ENCODE data around the gene FAM219A.
"Not testable (repeated sequence)": the region's sequence is repeated elsewhere in the genome, so short reads cannot be mapped to it uniquely, and the experiment has no call there.

FAM219A gene

DNA sequence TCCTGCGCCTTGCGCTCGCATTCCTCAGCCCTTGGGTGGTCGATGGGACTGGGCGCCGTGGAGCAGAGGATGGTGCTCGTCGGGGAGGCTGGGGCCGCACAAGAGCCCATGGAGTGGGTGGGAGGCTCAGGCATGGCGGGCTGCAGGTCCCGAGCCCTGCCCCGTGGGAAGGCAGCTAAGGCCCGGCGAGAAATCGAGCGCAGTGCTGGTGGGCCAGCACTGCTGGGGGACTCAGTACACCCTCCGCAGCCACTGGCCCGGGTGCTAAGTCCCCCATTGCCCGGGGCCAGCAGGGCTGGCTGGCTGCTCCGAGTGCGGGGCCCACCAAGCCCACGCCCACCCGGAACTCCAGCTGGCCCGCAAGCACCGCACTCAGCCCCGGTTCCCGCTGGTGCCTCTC, 24.4 kb upstream of the FAM219A start:
- not testable (repeated sequence) for DNase-seq

DNA sequence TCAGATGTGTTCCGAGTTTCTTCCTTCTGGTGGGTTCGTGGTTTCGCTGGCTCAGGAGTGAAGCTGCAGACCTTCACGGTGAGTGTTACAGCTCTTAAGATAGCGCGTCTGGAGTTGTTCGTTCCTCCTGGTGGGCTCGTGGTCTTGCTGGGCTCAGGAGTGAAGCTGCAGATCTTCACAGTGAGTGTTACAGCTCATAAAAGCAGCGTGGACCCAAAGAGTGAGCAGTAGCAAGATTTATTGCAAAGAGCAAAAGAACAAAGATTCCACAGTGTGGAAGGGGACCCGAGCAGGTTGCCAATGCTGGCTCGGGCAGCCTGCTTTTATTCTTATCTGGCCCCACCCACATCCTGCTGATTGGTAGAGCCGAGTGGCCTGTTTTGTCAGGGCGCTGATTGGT, 23.2 kb upstream of the FAM219A start:
- DNase-seq, result not testable (repeated sequence)

- no peak for DNase-seq
These were observed 21.1 kb upstream of the FAM219A start for GRCh38 chr9:34479431-34479866.

GRCh38 chr9:34477541-34477940, 19.2 kb upstream of the FAM219A start:
- DNase-seq, result no peak

GRCh38 chr9:34475097-34475496, 16.7 kb upstream of the FAM219A start:
- no peak for DNase-seq

DNA sequence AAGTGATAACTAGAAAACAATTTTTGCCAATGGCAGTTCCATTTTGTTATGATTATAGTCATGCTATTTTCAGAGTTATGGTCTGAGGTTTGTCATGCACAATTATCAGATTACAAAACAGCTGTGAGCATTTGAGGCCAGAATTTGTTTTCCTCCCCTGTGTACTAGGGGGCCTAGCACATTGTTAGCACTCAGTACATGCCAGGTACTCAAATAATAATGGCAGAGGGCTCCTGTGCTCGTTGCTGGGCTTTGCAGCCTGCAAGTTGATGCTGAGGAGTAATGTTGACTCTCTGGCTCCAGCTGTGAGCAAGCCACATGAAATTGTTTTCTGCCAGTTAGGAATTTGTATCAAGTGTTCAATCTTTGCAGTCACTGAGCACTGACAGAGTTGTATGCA, 7.1 kb upstream of the FAM219A start:
- DNase-seq, result no peak

GRCh38 chr9:34464571-34464970, 6.2 kb upstream of the FAM219A start:
- DNase-seq, result no peak

GRCh38 chr9:34463901-34464232, 5.5 kb upstream of the FAM219A start:
- no peak for DNase-seq

DNA sequence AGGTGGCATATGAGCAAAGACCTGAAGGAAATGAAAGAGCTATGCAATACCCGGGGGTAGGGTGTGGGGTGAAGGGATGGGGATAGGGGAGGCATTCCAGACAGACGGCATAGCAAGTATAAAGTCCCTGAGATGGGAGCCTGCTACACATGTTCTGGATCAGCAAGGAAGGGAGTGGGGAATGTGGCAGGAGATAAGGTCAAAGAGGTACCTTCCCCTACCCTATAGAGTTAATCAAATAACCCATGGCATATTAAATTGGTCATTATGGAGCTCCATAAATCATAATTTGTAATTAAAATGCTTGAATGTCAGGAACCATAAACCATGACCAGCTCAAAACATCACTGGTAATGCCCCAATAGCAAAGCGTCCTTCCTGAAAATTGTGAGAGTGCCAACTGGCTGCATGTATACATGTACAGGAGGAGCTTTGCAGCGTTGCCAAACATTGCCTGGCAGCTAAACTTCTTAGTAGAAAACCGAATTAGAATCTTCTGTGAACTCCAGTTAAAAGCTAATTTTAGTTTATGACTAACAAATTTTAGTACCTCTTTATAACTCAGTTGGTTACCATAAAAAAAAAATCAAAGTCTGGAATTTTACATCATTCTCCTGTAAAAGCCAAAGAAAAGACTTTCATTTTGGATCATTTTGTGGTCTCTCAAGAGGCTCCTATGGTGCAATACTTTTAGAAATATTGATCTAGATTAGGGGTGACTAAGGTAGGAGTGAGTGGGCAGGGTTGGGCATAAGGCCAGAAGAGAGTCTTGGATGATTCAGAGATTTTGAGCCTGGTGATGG, 4.9 kb upstream of the FAM219A start:
- DNase-seq, result no peak

- DNase-seq, result no peak
These were observed 1.6 kb upstream of the FAM219A start for GRCh38 chr9:34459941-34460340.

- DNase-seq, result no peak
These were observed 986 bp upstream of the FAM219A start for GRCh38 chr9:34459356-34459755.

DNA sequence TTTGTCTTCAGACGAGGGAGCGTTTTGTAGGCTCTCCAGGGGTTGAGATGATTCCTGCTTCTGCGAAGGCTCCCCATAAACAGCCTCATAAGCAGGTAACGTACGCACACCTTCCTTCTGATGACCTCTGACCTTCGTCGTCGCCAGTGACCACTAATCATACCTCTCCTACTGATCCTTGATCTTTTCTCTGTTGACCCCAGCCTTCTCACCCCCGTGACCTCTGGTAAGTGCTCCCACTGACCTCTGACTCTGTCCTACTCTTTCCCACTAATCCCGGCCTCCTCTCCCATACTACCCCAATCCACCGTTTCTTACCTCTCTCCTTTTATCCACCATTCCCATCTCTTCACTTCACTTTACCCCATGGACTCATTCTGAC, 580 bp upstream of the FAM219A start:
- DNase-seq, result no peak

DNA sequence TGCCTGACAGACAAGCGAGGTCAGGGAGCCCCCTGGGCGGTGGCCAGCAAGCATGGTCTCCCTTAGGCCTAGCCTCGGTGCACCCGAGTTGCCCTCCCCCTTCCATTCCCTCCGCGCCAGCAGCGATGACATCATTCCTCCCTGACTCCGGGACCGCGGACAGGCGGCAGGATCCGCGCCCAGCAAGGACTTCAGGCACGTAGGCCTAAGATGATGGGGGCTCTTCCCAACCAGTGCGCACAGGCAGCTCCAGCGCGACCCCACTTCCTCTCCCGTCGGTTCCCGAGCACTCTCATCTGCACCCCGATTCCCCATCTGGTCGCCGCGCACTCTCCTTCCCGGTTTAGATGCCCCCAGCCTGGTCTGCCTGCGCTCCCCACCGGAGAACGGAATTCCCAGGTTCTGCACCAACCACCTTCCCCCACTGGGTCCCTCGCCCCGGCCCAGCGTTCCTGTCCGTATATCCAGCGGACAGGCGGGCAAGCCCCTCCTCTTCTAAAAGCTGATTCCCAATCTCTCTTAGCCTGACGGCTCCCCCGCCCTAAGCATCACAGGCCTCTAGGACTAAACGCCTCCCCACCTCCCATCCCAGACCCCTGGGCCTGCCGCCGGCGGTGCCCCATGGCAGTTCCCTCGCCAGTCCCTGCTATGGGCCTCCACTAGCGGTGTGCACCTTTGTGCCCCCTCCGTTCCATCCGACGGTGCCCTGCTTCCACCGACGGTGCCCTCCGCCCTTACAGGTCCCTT, 931 bp downstream of the FAM219A start:
- DNase-seq, result no peak

- no peak for DNase-seq
These were observed 1.6 kb downstream of the FAM219A start for GRCh38 chr9:34456746-34457145.

- DNase-seq, result no peak
These were observed 2.2 kb downstream of the FAM219A start for GRCh38 chr9:34456151-34456550.

DNA sequence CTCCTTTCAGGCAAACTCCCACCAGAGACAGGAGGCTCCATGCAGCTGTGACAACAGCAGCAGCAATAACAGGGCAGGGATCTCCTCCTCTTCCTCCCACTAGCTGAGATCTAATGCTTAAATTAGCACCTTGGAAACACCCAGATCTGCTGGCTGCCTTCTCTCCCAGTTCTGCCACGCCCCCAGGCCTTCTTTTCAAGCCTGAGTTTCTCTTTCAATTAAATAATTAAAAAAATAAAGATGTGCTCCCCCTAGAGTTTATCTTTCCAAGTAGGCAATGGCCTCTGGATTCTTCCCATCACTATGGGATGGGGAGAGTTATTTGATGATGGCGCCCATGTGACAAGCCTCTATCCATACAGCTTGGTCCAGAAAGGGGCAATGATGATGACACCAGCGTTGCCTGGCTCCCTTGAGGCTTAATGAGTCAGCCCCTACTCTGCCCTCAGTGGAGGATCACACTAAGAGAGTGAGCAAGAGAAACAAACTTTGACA, 3.8 kb downstream of the FAM219A start:
- DNase-seq, result no peak

- DNase-seq, result no peak
These were observed 5.8 kb downstream of the FAM219A start for GRCh38 chr9:34452568-34452967.

GRCh38 chr9:34451545-34451944, 6.8 kb downstream of the FAM219A start:
- DNase-seq, result no peak

- DNase-seq, result no peak
These were observed 7.2 kb downstream of the FAM219A start for GRCh38 chr9:34451135-34451534.

GRCh38 chr9:34450644-34451043, 7.7 kb downstream of the FAM219A start:
- DNase-seq, result no peak

GRCh38 chr9:34446951-34447350, 11.4 kb downstream of the FAM219A start:
- no peak for DNase-seq

DNA sequence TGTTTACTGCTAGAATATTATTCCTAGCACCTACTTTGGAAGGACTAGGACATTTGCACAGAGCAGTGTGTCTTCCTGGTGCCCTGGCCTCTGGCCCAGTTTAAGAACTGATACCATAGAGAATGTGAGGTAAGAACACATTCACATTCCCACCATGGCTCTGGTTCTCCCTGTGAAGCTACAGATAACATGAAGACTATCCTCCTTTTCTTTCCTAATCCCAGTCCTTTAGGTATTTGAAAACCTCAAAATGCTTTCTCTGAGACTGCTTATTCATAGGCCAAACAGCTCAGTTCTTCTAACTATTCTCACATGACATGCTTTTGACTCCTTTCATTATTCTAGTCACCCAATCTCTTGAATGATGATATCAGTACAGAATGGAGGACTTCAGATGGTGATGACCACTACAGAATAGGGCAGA, 11.9 kb downstream of the FAM219A start:
- no peak for DNase-seq

- DNase-seq, result no peak
These were observed 14.4 kb downstream of the FAM219A start for GRCh38 chr9:34443976-34444375.

DNA sequence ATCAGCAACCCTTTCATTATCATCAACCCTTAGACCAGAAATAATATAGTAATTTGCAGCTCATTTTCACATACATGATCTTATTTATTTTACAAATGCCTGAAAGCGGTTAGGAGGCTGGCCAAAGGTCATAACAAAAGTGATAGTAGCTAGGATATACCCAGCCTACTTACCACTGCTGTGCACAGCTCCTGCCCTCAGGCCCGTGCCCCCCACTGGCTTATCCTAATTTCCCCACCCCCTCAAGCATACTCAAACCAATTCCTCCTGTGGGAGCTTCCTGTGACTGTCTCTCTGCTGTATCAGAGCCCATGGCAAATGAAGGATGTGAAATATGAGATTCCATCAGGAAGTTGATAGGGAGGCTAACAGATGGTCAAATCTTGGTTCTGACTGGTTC, 14.8 kb downstream of the FAM219A start:
- no peak for DNase-seq

All from activated gamma-delta T cell (primary cell).